HG02852 (cell line): ENCODE data around the gene BARD1.
"Not testable (repeated sequence)": the region's sequence is repeated elsewhere in the genome, so short reads cannot be mapped to it uniquely, and the experiment has no call there.

Experiments
- ATAC-seq: cut with Tn5 transposase; IDR thresholded peaks from one replicate; pipeline ENCODE4 v1.9.1; 2021; ENCODE audit warnings: mild to moderate bottlenecking, moderate library complexity; ENCODE audit not compliant: unreplicated experiment

The BARD1 gene

DNA sequence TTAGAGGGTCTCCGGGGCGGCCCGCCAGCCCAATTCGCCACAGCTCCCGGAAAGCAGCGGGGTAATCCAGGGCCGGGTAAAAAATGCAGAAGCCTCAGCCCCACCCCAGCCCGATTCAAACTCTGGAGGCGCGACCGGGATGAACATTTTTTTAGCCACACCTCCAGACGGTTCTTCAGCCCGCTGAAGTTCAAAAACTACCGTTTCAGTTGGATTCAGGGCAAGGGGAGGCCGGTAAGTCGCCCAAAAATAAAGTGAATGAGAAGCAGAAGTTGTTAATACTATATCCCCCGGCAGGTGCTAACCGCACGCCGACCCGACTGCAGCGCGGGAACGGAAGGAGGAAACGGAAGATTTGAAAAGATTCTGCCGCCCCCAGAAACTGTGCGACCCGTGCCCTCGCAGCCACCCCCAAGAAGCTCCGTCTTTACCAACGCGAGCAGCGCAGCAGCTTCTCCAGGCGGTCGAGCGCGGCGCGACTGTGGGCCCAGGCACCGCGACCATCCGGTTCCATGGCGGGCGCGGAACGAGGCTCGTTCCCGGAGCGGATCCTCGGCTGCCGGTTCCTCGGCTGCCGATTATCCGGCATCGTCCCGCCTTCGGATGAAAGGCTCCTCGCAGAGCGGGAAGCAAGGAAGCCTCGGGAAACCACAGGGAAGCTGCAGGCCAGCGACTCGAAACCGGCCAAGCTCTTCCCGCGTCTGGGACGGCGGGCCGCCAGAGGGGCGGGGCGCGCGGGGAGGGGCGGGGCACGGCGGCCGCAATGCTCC lies at the start of gene BARD1:
Gene BARD1 (minus strand): TSS at position 703 of the 770 bp plus-strand sequence. CDS start 114 bp downstream, at position 589.
- peak; percentile 16 for ATAC-seq

DNA sequence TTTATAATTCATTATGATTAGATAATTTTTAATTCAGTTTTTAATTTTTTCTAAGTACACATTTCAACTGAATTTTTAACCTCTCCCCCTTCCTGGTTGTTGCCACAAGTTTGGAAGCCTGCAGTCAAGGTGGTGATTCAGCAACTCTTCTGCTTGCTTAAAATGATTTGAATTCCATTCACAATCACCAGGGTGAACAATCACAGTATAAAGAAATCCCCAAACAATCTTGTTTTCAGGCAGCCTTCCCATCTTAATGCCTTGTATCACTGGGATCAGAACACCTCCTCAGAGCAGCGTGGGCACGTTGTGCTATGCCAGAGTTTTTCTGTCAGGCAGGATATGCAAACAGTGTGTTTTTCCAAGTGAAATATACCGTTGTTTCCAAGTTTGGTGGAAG lies 46.7 kb upstream of the BARD1 start:
- ATAC-seq = no peak

DNA sequence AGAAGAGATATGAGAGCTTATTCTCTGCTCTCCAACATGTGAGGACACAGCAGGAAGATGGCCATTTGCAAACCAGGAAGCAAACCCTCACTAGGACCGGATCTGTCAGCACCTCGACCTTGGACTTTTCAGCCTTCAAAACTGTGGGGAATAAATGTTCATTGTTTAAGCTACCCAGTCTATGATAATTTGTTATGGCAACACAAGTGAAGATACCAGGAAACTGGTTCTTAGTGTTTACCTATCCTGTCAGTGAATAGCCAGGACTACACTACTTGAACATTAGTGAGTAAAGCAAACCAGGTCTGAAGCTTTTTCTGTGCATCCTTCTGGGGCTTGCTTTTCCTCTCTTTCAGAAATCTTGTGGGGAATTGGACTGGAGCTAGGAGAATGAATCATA lies 44.4 kb upstream of the BARD1 start:
- ATAC-seq = no peak

DNA sequence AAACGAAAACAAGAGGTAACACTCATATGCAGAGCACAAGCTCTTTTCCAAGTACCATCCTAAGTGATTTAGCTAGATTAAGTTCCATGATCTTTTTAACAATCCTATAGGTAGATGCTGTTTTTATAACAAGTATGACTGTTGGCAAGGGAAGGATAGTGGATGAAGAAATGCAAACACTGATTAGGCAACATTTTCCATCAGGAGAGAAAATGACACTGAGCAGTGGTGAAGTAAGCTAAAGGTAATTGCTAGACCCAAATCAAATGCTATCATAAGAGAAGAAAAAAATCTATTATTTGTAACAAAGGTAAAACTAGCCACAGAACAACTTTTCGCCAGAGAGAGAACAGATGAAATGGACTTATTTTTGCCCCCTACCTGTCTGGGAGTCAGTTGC lies 34.3 kb upstream of the BARD1 start:
- ATAC-seq = no peak

- ATAC-seq = peak; percentile 93
Measured at GRCh38 chr2:214839464-214839863, 30.0 kb upstream of the BARD1 start.

- ATAC-seq = no peak
Measured at GRCh38 chr2:214837466-214837865, 28.0 kb upstream of the BARD1 start.

- ATAC-seq = no peak
Measured at GRCh38 chr2:214836568-214836967, 27.1 kb upstream of the BARD1 start.

DNA sequence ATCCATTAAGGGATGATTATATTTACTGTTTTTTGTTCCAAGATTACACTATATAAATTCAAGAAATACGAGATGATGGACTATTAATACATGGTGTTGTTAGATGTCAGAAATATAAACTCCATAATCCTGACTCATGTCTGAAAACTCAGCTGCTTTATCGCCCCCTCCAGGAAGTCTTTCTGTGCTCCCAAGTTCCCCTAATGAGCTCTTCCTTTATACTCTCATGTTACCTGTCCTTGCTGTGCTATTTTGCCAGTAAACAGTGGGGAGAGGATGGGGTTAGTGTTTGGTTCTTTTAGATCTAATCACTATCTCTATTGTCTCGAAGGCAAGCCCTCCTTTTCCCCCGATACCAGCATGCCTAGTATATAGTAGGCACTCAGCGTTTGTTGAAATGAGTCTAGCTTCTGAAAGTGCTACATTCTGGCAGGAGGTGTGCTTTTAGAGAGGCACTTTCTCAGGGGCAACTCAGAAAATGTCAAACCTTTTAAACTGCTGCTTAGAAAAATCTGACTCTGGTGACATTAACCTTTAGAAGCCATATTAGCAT lies 21.4 kb upstream of the BARD1 start:
- no peak for ATAC-seq

DNA sequence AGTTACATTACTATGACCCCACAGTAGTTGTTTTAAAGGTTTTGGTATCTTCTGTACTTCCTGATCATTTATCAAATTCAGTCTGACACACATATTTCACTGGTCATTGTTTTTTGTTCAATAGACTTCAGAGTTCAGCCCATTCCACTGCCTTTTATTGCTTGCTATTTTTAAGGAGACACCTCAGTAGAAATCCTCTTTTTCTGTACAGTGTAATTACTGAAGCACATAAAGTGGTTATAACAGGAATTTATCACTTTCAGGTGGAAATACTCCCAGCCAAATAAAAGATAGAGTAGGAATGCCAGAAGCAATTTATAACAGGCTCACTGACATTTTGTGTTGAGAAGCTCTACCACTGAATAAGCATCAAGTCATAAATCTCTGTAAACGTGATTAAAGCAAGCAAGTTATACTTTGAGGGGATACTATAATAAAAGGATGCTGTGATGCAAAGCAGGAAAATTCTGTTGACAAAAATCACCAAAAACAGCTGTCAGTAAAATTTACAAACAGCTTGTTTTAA lies 6.6 kb upstream of the BARD1 start:
- ATAC-seq = no peak

DNA sequence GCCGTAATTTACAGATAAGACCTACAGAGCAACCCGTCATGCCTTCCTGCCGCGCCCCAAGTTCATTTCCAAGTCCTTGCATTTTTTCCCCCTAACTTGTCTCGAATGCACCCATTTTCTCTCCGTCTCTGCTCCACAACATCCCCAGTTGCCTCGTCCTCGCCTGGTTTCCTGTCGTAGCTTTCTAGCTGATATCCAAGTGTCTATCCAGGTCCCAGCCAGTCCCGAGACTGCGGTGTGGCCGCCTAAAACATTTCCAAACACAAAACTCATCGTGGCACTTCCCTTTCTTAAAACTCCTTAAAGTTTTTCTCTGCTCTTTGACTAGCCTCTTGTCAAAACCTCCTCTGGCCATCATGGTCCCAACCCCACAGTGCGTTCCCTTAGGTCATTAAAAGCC lies 1.2 kb upstream of the BARD1 start:
- ATAC-seq = no peak

DNA sequence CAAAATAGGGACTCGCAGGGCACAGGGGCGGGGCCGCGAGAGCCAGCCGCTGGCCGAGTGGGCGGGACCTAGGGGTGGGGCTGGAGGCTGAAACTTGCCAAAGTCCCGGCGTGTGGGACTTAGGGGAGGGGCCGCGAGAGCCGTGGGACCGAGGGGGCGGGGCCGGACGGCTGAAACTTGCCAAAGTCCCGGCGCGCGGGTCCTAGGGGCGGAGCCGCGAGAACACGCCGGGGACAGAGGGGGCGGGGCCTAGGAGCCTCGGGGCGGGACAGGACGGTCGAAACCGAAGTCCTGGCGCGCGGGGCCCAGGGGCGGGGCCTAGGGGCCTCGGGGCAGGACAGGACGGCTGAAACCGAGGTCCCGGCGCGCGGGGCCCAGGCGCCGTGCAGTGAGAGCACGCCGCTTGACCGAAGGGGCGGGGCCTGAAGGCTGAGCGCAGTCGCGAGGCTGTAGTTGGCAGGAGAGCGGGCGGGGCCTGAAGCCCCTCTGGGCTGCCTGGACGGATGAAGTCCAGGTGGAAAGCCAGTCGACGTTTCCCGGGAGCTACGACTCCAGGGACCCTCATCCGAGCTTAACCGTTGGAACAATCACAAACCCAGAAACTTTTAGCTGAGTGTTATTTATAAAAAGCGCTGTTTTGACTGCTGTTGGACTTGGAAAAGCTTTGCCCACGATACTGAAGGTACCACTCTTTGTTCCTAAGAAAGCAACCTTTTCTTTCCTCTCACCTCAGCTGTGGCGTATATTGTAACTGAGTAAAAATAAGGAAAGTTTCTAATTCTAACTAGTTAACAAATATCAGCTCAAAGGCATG lies 475 bp upstream of the BARD1 start:
- ATAC-seq = peak; percentile 84

GRCh38 chr2:214807653-214808052 lies 1.8 kb downstream of the BARD1 start:
- ATAC-seq = no peak

DNA sequence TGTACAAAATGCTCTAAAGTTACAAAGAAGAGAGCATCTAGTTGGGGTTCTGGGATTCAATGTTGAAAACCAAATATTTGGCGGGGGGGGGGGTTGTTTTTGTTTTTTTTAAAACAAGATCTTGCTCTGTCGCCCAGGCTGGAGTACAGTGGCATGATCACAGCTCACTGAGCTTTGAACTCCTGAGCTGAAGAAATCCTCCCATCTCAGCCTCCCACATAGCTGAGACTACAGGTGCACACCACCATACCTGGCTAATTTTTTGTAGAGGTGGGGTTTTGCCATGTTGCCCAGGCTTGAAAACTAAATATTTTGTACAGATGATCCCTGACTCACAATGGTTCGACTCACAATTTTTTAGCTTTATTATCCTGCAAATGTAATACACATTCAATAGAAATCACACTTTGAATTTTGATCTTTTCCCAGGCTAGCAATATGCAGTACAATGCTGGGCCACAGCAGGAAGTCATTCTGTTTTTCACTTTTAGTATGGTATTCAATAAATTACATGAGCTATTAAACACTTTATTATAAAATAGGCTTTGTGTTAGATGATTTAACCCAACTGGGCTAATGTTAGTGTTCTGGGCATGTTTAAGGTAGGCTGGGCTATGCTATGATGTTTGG lies 7.6 kb downstream of the BARD1 start:
- ATAC-seq = no peak

DNA sequence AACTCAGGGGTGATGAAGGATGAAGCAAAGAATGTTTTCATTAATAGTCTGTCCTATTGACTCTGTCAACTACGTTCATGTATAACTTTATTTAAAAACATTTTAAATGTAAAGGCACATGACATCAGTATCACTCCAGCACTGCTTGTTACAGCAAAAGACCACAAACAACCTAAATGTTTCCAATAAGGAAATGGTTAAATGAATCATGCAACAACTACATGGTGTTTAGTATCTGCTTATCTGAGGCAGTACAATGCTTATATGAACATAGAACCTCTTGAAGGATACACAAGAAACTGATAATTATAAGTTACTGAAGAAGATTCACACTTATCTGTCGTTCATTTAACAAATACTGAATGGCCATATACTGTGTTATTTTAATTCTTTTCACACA lies 8.4 kb downstream of the BARD1 start:
- no peak for ATAC-seq

GRCh38 chr2:214800180-214800579 lies 9.3 kb downstream of the BARD1 start:
- no peak for ATAC-seq

DNA sequence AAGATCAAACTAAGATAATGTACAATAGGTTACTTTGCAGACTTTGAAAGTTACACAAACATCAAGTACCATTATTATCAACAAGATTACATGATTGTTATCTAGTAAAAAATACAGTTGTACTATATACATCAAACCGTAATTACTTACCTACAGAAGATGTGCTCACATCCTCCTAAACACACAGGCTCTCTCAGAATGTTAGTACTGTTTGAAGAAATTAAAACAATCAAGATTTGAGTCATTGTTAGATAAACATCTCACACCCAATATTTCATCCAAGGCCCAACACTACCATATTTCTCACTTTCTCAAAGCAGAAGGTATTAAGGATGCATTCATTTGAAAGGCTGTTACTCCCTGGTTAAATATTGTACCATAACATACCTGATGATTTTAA lies 12.6 kb downstream of the BARD1 start:
- ATAC-seq = no peak

GRCh38 chr2:214783181-214783580 lies 26.3 kb downstream of the BARD1 start:
- ATAC-seq = not testable (repeated sequence)

GRCh38 chr2:214782671-214783070 lies 26.8 kb downstream of the BARD1 start:
- ATAC-seq = no peak

DNA sequence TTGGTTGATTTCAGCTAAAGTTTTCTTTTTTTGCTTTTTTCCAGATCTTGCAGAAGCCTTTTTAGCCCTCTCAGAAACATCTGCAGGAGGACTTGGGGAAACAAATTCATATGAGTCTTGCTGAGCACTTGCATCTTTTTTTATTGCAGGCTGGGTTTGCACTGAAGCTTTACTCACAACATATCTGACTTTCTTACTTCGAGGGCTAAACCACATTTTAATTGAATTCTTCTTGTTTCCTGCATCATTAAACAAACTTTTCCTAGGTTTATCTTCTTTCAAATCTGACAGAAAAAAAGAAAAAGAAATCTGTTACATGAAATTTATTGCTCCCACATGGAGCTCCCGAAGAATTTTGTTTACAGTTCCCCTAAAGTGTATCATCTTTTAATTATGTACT lies 28.3 kb downstream of the BARD1 start:
- no peak for ATAC-seq

DNA sequence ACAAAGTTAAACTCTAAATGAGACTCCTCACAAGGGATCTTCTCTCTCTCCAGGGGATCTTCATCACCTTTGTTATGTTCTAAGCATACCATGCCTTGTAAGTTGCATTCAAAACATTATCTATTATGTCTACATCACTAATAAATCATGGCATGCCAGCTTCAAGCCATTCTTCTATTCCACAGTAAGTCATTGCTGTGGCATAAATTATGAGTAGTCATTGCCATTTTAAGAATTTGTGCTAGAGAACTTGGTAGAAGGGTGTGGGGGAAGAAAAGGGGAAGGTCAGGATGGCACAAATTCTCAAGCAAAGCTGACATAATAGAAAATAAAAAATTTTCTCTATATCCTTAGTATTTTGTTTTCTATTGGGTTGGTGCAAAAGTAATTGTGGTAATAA lies 33.5 kb downstream of the BARD1 start:
- ATAC-seq = no peak

DNA sequence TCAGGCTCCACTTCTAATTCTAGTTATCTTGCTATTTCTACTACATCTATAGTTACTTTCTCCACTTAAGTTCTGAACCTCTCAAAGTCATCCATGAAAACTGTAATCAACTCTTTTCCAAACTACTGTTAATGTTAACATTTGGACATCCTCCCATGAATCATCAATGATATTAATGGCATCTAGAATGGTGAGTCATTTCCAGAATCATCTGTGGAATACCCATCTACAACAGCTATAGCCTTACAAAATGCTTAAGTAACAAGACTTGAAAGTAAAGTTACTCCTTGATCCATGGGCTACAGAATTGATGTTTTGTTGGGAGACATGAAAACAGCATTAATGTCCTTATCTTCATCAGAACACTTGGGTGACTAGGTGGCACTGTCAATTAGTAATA lies 35.4 kb downstream of the BARD1 start:
- ATAC-seq = no peak
